Activated T-helper 1 cell treated with Interleukin-2 at 50 U/mL for 16 hours (primary cell): ENCODE results near the gene RERE.

Source experiments
- DNase-seq: peaks from one replicate; pipeline ENCODE4 v3.0.0-alpha.2; 2020; ENCODE audit warnings: low read depth

RERE gene

GRCh38 chr1:8348047-8348776, 469.2 kb downstream of the RERE start:
- DNase-seq, result no peak

DNA sequence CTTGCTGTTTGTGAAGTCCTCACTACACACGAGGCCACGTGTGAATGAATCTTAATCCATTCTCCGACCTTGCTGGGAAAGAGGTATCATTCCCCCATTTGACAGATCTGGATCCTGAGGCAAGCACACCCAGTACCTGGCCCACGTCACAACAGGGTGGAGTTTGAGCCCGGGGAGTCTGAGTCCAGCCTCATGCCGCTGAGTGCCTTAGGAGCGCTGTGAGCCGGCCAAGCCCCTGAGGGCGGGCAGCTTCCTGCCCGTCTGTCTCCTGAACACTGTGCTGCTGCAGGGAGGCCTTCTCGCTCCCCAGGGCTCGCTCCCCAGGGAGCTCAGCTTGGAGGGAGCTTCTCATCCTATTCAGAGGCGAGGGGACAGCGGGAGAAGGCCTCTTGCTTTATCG, 469.8 kb downstream of the RERE start:
- no peak for DNase-seq

- no peak for DNase-seq
These were observed 471.6 kb downstream of the RERE start for GRCh38 chr1:8345621-8346415.

DNA sequence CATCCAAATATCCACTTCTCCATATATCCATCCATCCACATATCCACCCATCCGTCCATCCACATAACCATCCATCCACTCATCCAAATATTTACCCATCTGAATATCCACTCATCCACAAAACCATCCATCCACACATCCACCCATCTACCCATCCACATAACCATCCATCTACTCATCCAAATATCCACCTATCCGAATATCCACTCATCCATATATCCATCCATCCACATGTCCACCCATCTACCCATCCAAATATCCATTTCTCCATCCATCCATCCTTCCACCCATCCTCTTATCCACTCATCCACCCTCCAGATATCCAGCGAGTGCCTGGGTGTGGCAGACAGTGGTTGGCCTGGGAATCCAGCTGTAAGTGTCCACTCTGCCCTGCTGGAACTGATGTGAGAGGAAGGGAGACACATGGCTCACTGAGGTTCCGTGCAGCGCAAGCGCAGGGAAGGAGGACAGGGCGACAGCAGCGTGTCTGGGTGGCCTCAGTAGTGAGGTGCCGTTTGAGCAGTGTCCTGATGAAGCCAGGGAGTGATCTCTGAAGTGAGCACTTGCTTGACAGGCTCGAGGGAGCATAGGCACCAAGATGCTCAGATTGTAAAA, 472.4 kb downstream of the RERE start:
- no peak for DNase-seq

DNA sequence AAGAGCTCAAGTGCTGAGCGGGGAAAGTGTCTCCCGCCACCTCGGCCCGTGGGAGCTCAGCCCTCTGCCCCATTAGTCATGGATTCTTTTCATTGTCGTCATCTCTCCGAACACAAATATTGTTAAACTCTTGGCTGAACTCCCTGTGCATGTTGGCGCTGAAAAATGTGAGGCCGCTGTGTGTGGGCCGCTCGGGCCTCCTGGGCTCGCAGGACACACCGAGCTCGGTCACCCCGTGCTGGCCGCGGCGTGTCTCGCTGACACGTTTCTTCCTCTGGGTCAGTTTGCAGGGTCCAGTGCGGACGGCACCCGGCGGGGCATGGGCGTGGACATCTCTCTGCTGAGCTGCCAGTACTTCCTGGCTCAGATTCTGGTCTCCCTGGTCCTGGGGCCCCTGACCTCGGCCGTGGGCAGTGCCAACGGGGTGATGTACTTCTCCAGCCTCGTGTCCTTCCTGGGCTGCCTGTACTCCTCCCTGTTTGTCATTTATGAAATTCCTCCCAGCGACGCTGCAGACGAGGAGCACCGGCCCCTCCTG, 473.9 kb downstream of the RERE start:
- DNase-seq, result no peak

- DNase-seq, result no peak
These were observed 474.4 kb downstream of the RERE start for GRCh38 chr1:8343044-8343443.

DNA sequence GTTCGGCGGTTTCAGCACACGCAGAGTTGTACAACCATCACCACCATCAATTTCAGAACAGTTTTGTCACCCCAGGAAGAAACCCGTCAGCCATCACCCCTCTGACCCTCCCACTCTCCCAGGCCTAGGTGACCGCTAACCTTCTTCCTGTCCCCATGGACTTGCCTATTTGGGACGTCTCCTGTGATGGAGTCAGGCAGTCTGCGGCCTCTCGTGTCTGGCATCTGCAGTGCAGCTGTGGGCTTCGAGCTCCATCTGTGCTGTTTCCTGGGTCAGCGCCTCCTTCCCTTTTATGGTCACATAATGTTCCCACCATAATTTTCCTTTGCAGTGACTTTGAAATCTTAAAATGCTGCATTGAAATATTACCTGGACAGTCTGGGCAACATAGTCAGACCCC, 475.1 kb downstream of the RERE start:
- no peak for DNase-seq

GRCh38 chr1:8340448-8340847, 477.0 kb downstream of the RERE start:
- DNase-seq, result no peak

DNA sequence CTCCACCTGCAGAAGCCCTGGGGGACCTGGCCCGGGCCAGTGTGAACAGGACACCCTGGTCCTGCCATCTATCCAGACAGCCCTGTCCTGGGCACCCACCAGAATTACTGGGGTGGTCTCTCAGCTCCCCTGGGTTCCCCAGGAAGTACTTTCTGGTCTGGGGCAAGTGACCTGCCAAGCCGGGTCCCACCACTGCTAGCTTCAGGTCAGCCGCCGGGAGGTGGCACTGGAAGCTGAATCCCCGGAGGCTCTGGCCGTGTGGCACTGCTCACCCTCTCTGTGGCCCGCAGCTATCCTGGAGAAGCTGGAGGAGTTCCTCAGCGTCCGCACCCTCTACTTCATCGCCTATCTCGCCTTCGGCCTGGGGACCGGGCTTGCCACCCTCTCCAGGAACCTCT, 478.2 kb downstream of the RERE start:
- DNase-seq, result no peak

- no peak for DNase-seq
These were observed 478.8 kb downstream of the RERE start for GRCh38 chr1:8338526-8339202.

DNA sequence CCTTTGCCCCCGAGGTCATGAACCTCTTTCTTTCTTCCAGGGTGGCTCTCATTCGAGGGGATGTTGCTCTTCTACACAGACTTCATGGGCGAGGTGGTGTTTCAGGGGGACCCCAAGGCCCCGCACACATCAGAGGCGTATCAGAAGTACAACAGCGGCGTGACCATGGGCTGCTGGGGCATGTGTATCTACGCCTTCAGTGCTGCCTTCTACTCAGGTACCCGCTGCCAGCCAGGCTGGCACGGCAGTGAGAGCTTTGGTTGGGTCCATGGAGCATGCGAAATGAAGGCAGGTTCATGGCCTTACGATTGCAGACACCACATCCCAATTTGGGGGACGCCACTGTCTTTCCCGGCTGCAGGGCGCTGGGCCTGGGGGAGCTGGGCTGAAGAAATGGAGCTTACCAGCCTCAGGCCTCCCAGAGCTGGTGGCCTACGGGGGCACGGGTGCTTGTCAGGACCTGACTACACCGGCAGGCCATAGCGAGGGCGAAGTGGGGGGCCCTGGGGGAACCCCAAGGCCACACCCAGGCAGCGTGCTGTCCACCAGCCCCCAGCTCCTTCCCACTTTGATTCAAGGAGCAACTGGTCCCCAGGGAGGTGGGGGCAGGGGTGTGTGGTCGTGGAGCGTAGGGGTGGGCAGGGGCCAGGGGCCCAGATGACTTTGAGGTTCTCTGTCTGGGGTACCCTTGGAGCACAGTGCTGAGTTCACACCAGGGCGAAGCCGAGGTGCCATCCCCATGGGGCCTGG, 479.5 kb downstream of the RERE start:
- no peak for DNase-seq

GRCh38 chr1:8335246-8335645, 482.2 kb downstream of the RERE start:
- no peak for DNase-seq

DNA sequence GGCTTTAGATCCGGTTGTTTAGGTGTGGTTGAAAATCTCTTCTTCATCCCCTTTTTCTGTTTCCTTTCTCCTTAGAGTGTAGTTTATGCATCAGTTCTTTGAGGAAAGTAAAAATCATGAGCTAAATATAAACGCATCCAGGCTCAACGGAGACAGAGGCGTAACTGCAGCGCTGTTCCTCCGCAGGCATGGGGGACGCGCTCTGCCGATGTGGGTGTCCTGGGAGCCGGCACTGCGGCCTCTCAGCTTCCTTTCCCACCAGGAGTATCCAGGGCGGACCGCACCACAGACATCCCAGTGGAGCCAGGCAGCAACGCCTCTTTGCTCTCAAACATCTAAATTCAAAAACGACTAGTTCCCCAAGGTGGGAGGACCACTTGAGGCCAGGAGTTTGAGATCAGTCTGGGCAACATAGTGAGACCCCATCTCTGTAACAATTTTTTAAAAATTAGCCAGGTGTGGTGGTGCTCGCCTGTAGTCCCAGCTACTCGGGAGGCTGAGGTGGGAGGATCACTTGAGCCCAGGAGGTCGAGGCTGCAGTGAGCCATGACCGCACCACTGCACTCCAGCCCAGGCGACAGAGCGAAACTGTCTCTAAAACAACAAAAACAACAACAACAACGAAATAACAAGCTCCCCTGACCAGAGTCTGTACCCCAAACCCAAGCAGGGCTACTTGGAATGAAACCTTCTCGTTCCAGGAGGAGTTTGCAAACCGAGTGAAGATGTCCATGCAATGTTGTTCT, 483.2 kb downstream of the RERE start:
- DNase-seq, result no peak

GRCh38 chr1:8333246-8333987, 484.0 kb downstream of the RERE start:
- no peak for DNase-seq

DNA sequence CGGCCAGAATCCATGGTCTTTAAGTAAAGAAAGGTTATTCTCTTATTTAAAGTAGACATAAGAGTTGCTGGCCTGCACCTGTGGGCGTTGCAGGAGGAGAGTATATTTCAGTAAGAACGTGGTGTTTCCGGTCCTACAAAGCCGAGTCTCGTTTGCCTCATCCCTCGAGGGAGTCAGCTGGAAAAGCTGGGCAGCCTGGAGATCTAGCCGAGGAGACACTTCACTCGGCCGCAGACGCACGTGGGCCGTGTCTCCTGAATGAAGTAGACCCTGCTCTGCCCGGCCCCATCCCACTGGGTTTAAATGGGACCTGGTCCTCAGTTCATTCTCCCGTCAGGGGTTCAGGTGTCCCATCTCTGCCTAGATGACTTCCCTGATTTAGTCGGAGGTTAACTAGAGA, 484.6 kb downstream of the RERE start:
- no peak for DNase-seq

GRCh38 chr1:8330271-8331125, 486.9 kb downstream of the RERE start:
- DNase-seq, result no peak

DNA sequence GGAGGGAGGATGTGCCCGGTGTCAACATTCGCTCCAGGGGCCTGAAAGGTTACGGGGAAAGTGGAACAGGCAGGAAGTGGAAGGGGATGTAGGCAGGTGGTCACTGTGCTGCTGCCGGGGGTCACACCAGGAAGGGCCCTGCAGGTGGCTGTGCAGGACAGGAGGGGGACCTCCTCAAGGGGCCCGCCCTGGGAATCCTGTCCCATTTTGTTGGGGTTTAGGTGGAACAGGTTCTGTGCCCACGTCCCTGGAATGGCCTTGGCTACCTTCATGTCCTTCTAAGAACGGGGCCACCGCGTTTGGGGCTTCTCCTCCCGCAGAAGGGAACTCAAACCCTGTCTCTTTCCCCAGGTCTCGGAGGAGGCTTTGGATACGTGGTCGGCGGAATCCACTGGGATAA, 487.6 kb downstream of the RERE start:
- no peak for DNase-seq

GRCh38 chr1:8329439-8329838, 488.0 kb downstream of the RERE start:
- DNase-seq, result no peak

- no peak for DNase-seq
These were observed 489.2 kb downstream of the RERE start for GRCh38 chr1:8328271-8328670.
